HUES64 (cell line): Measurements from ENCODE around the gene GPR176.

Experiments used
- H3K27ac ChIP-seq: 2 replicates; pipeline ENCODE4 v1.7.0; 2013; ENCODE audit warnings: low read depth, low read length, inconsistent platforms
- H3K27me3 ChIP-seq: 2 replicates; pipeline ENCODE4 v1.6.1; 2013; ENCODE audit warnings: mild to moderate bottlenecking, low read length; ENCODE audit not compliant: insufficient read depth
- H3K36me3 ChIP-seq: 2 replicates; pipeline ENCODE4 v1.6.1; 2013; ENCODE audit warnings: mild to moderate bottlenecking, low read length; ENCODE audit not compliant: insufficient read depth
- H3K4me1 ChIP-seq: 2 replicates; pipeline ENCODE4 v1.6.1; 2013; ENCODE audit warnings: mild to moderate bottlenecking, low read length, moderate library complexity; ENCODE audit not compliant: insufficient read depth
- H3K4me3 ChIP-seq: 2 replicates; pipeline ENCODE4 v1.5.1; 2013; ENCODE audit warnings: mild to moderate bottlenecking, low read length, moderate library complexity
- H3K9ac ChIP-seq: 2 replicates; pipeline ENCODE4 v1.6.1; 2013; ENCODE audit warnings: mild to moderate bottlenecking, low read depth, low read length
- H3K9me3 ChIP-seq: 2 replicates; pipeline ENCODE4 v1.6.1; 2013; ENCODE audit warnings: low read depth, low read length; ENCODE audit not compliant: insufficient read depth
- WGBS: fragments of 150-250, 120-280 bp; methylation state at CpG from one replicate; pipeline ENCODE4 v1.1.7; 2013; ENCODE audit warnings: missing lambda C conversion rate; 5-methylcytosine and 5-hydroxymethylcytosine counted together

GPR176 gene

GRCh38 chr15:39948817-39949216 lies 28.8 kb upstream of the GPR176 start:
- 90% methylated on average over 5 of the region's 5 CpGs for WGBS
- peaks cover 88% of the 10 kb centered on the region for H3K36me3 ChIP-seq

GRCh38 chr15:39947401-39948197 lies 27.5 kb upstream of the GPR176 start:
- Histone ChIP-seq H3K9me3 (no peaks in the 10 kb centered on the region), H3K9ac (no peak overlapping the region), H3K27ac (no peak overlapping the region), H3K36me3 (peaks cover 88% of the 10 kb centered on the region), H3K27me3 (no peaks in the 10 kb centered on the region), H3K4me1 (0 out of 2 replicates have a peak, but pooled peaks cover 7% of the 10 kb centered on the region), H3K4me3 (no peak overlapping the region)
- WGBS, result 89% methylated on average over 1 of the region's 1 CpG

More at GRCh38 chr15:39948817-39949216, 28.8 kb upstream of the GPR176 start:
- no peaks in the 10 kb centered on the region for H3K9me3 ChIP-seq
- H3K27ac ChIP-seq, result no peak overlapping the region
- H3K4me1 ChIP-seq, result 0 out of 2 replicates have a peak, but pooled peaks cover 6% of the 10 kb centered on the region
- H3K4me3 ChIP-seq, result no peak overlapping the region
- H3K9ac ChIP-seq, result no peak overlapping the region
- H3K27me3 ChIP-seq, result no peaks in the 10 kb centered on the region

GRCh38 chr15:39946862-39947261 lies 26.8 kb upstream of the GPR176 start:
- no peaks in the 10 kb centered on the region for H3K27me3 ChIP-seq
- WGBS, result 93% methylated on average over 3 of the region's 3 CpGs
- no peak overlapping the region for H3K9ac ChIP-seq
- H3K27ac ChIP-seq, result no peak overlapping the region
- no peak overlapping the region for H3K4me3 ChIP-seq
- peaks cover 88% of the 10 kb centered on the region for H3K36me3 ChIP-seq
- H3K9me3 ChIP-seq, result no peaks in the 10 kb centered on the region
- H3K4me1 ChIP-seq, result peaks cover 14% of the 10 kb centered on the region

GRCh38 chr15:39944726-39945125 lies 24.7 kb upstream of the GPR176 start:
- peaks cover 88% of the 10 kb centered on the region for H3K36me3 ChIP-seq
- H3K4me1 ChIP-seq, result peaks cover 10% of the 10 kb centered on the region
- no peak overlapping the region for H3K9ac ChIP-seq
- no peaks in the 10 kb centered on the region for H3K27me3 ChIP-seq
- no peak overlapping the region for H3K27ac ChIP-seq
- 98% methylated on average over 4 of the region's 4 CpGs for WGBS
- no peak overlapping the region for H3K4me3 ChIP-seq
- H3K9me3 ChIP-seq, result no peaks in the 10 kb centered on the region

GRCh38 chr15:39942753-39943150 lies 22.7 kb upstream of the GPR176 start:
- H3K9ac ChIP-seq, result no peak overlapping the region; the same call in 1 of the 2 replicates
- peak overlapping the region; percentile 26; the same call in 1 of the 2 replicates for H3K27ac ChIP-seq

GRCh38 chr15:39942101-39942752 lies 22.2 kb upstream of the GPR176 start:
- Histone ChIP-seq H3K9ac (no peak overlapping the region), H3K4me1 (peaks cover 23% of the 10 kb centered on the region), H3K36me3 (peaks cover 91% of the 10 kb centered on the region), H3K27ac (peak overlapping the region; percentile 26; the same call in 1 of the 2 replicates), H3K27me3 (no peaks in the 10 kb centered on the region), H3K9me3 (no peaks in the 10 kb centered on the region), H3K4me3 (no peak overlapping the region)
- 93% methylated on average over 2 of the region's 3 CpGs for WGBS

More at GRCh38 chr15:39942753-39943150, 22.7 kb upstream of the GPR176 start:
- Histone ChIP-seq H3K27me3 (no peaks in the 10 kb centered on the region), H3K4me3 (no peak overlapping the region), H3K9me3 (no peaks in the 10 kb centered on the region), H3K4me1 (peaks cover 23% of the 10 kb centered on the region), H3K36me3 (peaks cover 96% of the 10 kb centered on the region)
- WGBS, result 91% methylated on average over 3 of the region's 3 CpGs

GRCh38 chr15:39939487-39940452 lies 19.7 kb upstream of the GPR176 start:
- Histone ChIP-seq H3K27ac (no peak overlapping the region), H3K27me3 (no peaks in the 10 kb centered on the region), H3K4me3 (no peak overlapping the region), H3K9ac (no peak overlapping the region), H3K36me3 (peaks cover 75% of the 10 kb centered on the region), H3K9me3 (no peaks in the 10 kb centered on the region), H3K4me1 (peaks cover 23% of the 10 kb centered on the region)
- WGBS, result 93% methylated on average over 6 of the region's 6 CpGs

- no peaks in the 10 kb centered on the region for H3K9me3 ChIP-seq
- no peaks in the 10 kb centered on the region for H3K27me3 ChIP-seq
- no peak overlapping the region for H3K27ac ChIP-seq
- WGBS, result 86% methylated on average over 5 of the region's 5 CpGs
- H3K36me3 ChIP-seq, result peaks cover 56% of the 10 kb centered on the region
- H3K9ac ChIP-seq, result no peak overlapping the region
- H3K4me1 ChIP-seq, result peaks cover 23% of the 10 kb centered on the region
- H3K4me3 ChIP-seq, result no peak overlapping the region
Observed at GRCh38 chr15:39937696-39938095, 17.6 kb upstream of the GPR176 start.

- H3K9ac ChIP-seq, result no peak overlapping the region
- H3K27me3 ChIP-seq, result no peaks in the 10 kb centered on the region
- peaks cover 13% of the 10 kb centered on the region; the same call in 1 of the 2 replicates for H3K4me1 ChIP-seq
- H3K9me3 ChIP-seq, result no peaks in the 10 kb centered on the region
- H3K36me3 ChIP-seq, result peaks cover 46% of the 10 kb centered on the region
- H3K27ac ChIP-seq, result no peak overlapping the region
- WGBS, result 92% methylated on average over 3 of the region's 3 CpGs
- H3K4me3 ChIP-seq, result no peak overlapping the region
Observed at GRCh38 chr15:39936681-39937080, 16.6 kb upstream of the GPR176 start.

- H3K4me1 ChIP-seq, result peaks cover 12% of the 10 kb centered on the region; the same call in 1 of the 2 replicates
- 98% methylated on average over 7 of the region's 7 CpGs for WGBS
Observed at GRCh38 chr15:39936187-39936586, 16.1 kb upstream of the GPR176 start.

More at GRCh38 chr15:39936187-39936586, 16.1 kb upstream of the GPR176 start:
- Histone ChIP-seq H3K4me3 (no peak overlapping the region), H3K36me3 (peaks cover 41% of the 10 kb centered on the region), H3K9ac (no peak overlapping the region), H3K27ac (no peak overlapping the region), H3K9me3 (no peaks in the 10 kb centered on the region), H3K27me3 (no peaks in the 10 kb centered on the region)
